HepG2 (cell line): Measurements from ENCODE around the gene SLC5A10. TPM values are rescaled to one million over a fixed set of nuclear protein-coding genes. Genes with fewer than 3 reads are reported as not detected.
A peak's percentile ranks its signal among the peaks of the same experiment; 100 is the strongest.

Source experiments
- ATAC-seq: fragments of 200-7000 bp; cut with Tn5 transposase; 3 replicates; pipeline ENCODE4 v1.9.1; 2020; ENCODE audit warnings: mild to moderate bottlenecking, moderate library complexity
- BruUV-seq: library from RNA; stranded (reverse); fragments of 400-500 nt; replicated peaks from 2 replicates; lab custom pipeline; 2021; lab: Mats Ljungman, UMichigan
- CTCF ChIA-PET: fragments of 300-600 bp; formaldehyde crosslinking; extraction: SDS; loops from one replicate; lab custom pipeline; 2021; ENCODE audit warnings: low total read pairs, inconsistent platforms, low intra/inter-chr PET ratio; lab: Yijun Ruan, JAX
- POLR2A ChIA-PET: fragments of 350-600 bp; sonication (Branson Sonifier 250); formaldehyde crosslinking; loops from one replicate; lab custom pipeline; 2020; ENCODE audit warnings: antibody characterized with exemption, inconsistent platforms; lab: Yijun Ruan, JAX
- DNase-seq: peaks from one replicate; pipeline ENCODE4 v3.0.0-alpha.2; 2015; ENCODE audit warnings: low spot score
- FAIRE-seq: peaks from 3 replicates; lab custom pipeline; 2011; peaks lifted over from hg19 to GRCh38; lab: Jason Lieb, UNC
- H2AFZ ChIP-seq: one replicate; pipeline ENCODE4 v1.6.1; 2011; ENCODE audit warnings: low read length, inconsistent platforms
- H3K27ac ChIP-seq: fragments of 300-600 bp; 3 replicates; pipeline ENCODE4 v1.8.0; 2011; ENCODE audit warnings: mixed run types, mild to moderate bottlenecking, mixed read lengths, low read length, inconsistent platforms; ENCODE audit not compliant: insufficient read depth; ENCODE audit errors: extremely low read length
- H3K27me3 ChIP-seq, 2 experiments: fragments of 200-600 bp in 1 of 2; 2 replicates in 1 of 2; 3 replicates in 1 of 2; pipeline versions ENCODE4 v1.6.0 to v1.8.0; 2011; ENCODE audit warnings: low read length in 2 of 2, mild to moderate bottlenecking in 2 of 2, moderate library complexity in 2 of 2, inconsistent platforms in 1 of 2; ENCODE audit not compliant: insufficient read depth in 2 of 2, control insufficient read depth in 1 of 2
- H3K36me3 ChIP-seq, 2 experiments: fragments of 200-600 bp in 1 of 2; replicated peaks in 1 of 2; 2 replicates in 1 of 2; 3 replicates in 1 of 2; pipeline versions ENCODE4 v1.5.1 to v1.8.0; 2011; ENCODE audit warnings: low read length in 2 of 2, inconsistent platforms in 1 of 2; ENCODE audit not compliant: insufficient read depth in 2 of 2, control insufficient read depth in 1 of 2
- H3K4me1 ChIP-seq: 2 replicates; pipeline ENCODE4 v1.5.1; 2012; ENCODE audit warnings: low read length, inconsistent platforms; ENCODE audit not compliant: insufficient read depth
- H3K4me2 ChIP-seq: 2 replicates; pipeline ENCODE4 v1.6.0; 2011; ENCODE audit warnings: low read depth, low read length, inconsistent platforms
- H3K4me3 ChIP-seq, 3 experiments: fragments of 200-600 bp in 1 of 3; sonication (generic), shearing (Covaris generic) in 1 of 3; replicated peaks in 1 of 3; 2 replicates each; pipeline ENCODE4 v1.5.1; 2011 to 2016; ENCODE audit warnings: low read length in 3 of 3, inconsistent platforms in 2 of 3, low read depth in 2 of 3, mild to moderate bottlenecking in 2 of 3, control low read depth in 1 of 3, mixed read lengths in 1 of 3; ENCODE audit not compliant: insufficient read depth in 1 of 3
- H3K79me2 ChIP-seq: one replicate; pipeline ENCODE4 v1.6.1; 2011; ENCODE audit warnings: low read length, inconsistent platforms; ENCODE audit not compliant: insufficient read depth
- H3K9ac ChIP-seq: 2 replicates; pipeline ENCODE4 v1.6.0; 2011; ENCODE audit warnings: mild to moderate bottlenecking, low read depth, low read length, inconsistent platforms; ENCODE audit not compliant: insufficient read depth
- H3K9me3 ChIP-seq: 2 replicates; pipeline ENCODE4 v1.5.1; 2012; ENCODE audit warnings: mild to moderate bottlenecking, low read length
- H4K20me1 ChIP-seq: 2 replicates; pipeline ENCODE4 v1.6.0; 2011; ENCODE audit warnings: inconsistent platforms, mild to moderate bottlenecking, low read length, moderate library complexity; ENCODE audit not compliant: insufficient read depth
- ATF6 ChIP-seq: sonication (generic); formaldehyde crosslinking; conservative IDR thresholded peaks from 2 replicates; pipeline ENCODE4 v1.4.0; 2020; ENCODE audit warnings: missing genetic modification reagents
- CHD4 ChIP-seq: fragments of 200-600 bp; sonication (generic); IDR thresholded peaks from 2 replicates; pipeline ENCODE4 v1.7.0; 2017; ENCODE audit warnings: mild to moderate bottlenecking, low read length, borderline replicate concordance
- DNMT1 ChIP-seq: sonication (generic); formaldehyde crosslinking; IDR thresholded peaks from 2 replicates; pipeline ENCODE4 v1.5.1; 2020; ENCODE audit warnings: mild to moderate bottlenecking, missing genetic modification reagents
- DR1 ChIP-seq: sonication (generic); formaldehyde crosslinking; IDR thresholded peaks from 2 replicates; pipeline ENCODE4 v1.8.0; 2021; ENCODE audit warnings: mild to moderate bottlenecking, missing genetic modification reagents, inconsistent platforms
- E2F2 ChIP-seq: sonication (generic); formaldehyde crosslinking; IDR thresholded peaks from 2 replicates; pipeline ENCODE4 v1.4.0; 2020; ENCODE audit warnings: missing genetic modification reagents, borderline replicate concordance
- FOXP1 ChIP-seq, 2 experiments: fragments of 450-650 bp in 1 of 2; IDR thresholded peaks; 2 replicates each; pipeline ENCODE4 v1.6.1; 2017 to 2018; ENCODE audit warnings: antibody characterized with exemption in 1 of 2
- KAT8 ChIP-seq: IDR thresholded peaks from 2 replicates; pipeline ENCODE4 v1.6.1; 2016; ENCODE audit warnings: missing genetic modification reagents, missing compliant biosample characterization
- MEIS1 ChIP-seq: sonication (generic); formaldehyde crosslinking; IDR thresholded peaks from 2 replicates; pipeline ENCODE4 v1.9.0; 2021; ENCODE audit warnings: mild to moderate bottlenecking, missing genetic modification reagents, moderate library complexity, borderline replicate concordance
- PHB2 ChIP-seq: fragments of 450-650 bp; IDR thresholded peaks from 2 replicates; pipeline ENCODE4 v1.6.1; 2018; ENCODE audit not compliant: partially characterized antibody
- POGZ ChIP-seq: sonication (generic); formaldehyde crosslinking; IDR thresholded peaks from 2 replicates; pipeline ENCODE4 v1.4.0; 2020; ENCODE audit warnings: mild to moderate bottlenecking, missing genetic modification reagents
- PPARG ChIP-seq: conservative IDR thresholded peaks from 2 replicates; pipeline ENCODE4 v1.6.1; 2016; ENCODE audit warnings: missing biosample characterization, missing genetic modification reagents
- SIN3B ChIP-seq: fragments of 150-350 bp; IDR thresholded peaks from 2 replicates; pipeline ENCODE4 v1.6.1; 2014; ENCODE audit warnings: low read length
- TBP ChIP-seq: sonication (generic); formaldehyde crosslinking; IDR thresholded peaks from 2 replicates; pipeline ENCODE4 v1.5.0; 2020; ENCODE audit warnings: missing genetic modification reagents
- ZFAT ChIP-seq: sonication (generic); formaldehyde crosslinking; conservative IDR thresholded peaks from 2 replicates; pipeline ENCODE4 v1.8.1; 2023; ENCODE audit warnings: missing genetic modification reagents, inconsistent platforms
- ZFP37 ChIP-seq: sonication (generic); formaldehyde crosslinking; IDR thresholded peaks from 2 replicates; pipeline ENCODE4 v1.4.0; 2020; ENCODE audit warnings: missing genetic modification reagents, borderline replicate concordance
- ZFP82 ChIP-seq: sonication (generic); formaldehyde crosslinking; IDR thresholded peaks from 2 replicates; pipeline ENCODE4 v1.5.1; 2020; ENCODE audit warnings: mild to moderate bottlenecking, missing genetic modification reagents, borderline replicate concordance
- ZNF263 ChIP-seq: sonication (generic); formaldehyde crosslinking; IDR thresholded peaks from 2 replicates; pipeline ENCODE4 v1.4.0; 2020; ENCODE audit warnings: missing genetic modification reagents
- ZNF513 ChIP-seq: sonication (generic); formaldehyde crosslinking; conservative IDR thresholded peaks from 2 replicates; pipeline ENCODE4 v1.5.0; 2020; ENCODE audit warnings: missing genetic modification reagents
- ZNF562 ChIP-seq: sonication (generic); formaldehyde crosslinking; IDR thresholded peaks from 2 replicates; pipeline ENCODE4 v1.8.0; 2022; ENCODE audit warnings: missing genetic modification reagents, borderline replicate concordance
- ZNF672 ChIP-seq: sonication (generic); formaldehyde crosslinking; IDR thresholded peaks from 2 replicates; pipeline ENCODE4 v1.8.1; 2022; ENCODE audit warnings: missing genetic modification reagents
- ZUFSP ChIP-seq: sonication (generic); formaldehyde crosslinking; IDR thresholded peaks from 2 replicates; pipeline ENCODE4 v1.9.0; 2021; ENCODE audit warnings: missing genetic modification reagents, mild to moderate bottlenecking, borderline replicate concordance
- WGBS: methylation state at CpG from one replicate; pipeline ENCODE4 v1.1.6; 2017; ENCODE audit warnings: low lambda C conversion rate; 5-methylcytosine and 5-hydroxymethylcytosine counted together
- in situ Hi-C: cut with HindIII; loops from 2 replicates; pipeline ENCODE4 v1.10.0; 2017; ENCODE audit warnings: low pct_unique_long_range_greater_than_20kb; ENCODE audit not compliant: extremely low pct_ligation_motif_present
- intact Hi-C: fragments of 100-400 bp; cut with micrococcal nuclease; formaldehyde crosslinking; loops from one replicate; pipeline ENCODE4 v1.10.0; 2022; ENCODE audit not compliant: unreplicated experiment
- polyA plus RNA-seq, 8 experiments: library from polyadenylated mRNA; depleted of rRNA in 3 of 8; stranded (reverse) in 7 of 8; unstranded in 1 of 8; fragments of >200 nt; fragmentation: Illumina TruSeq in 4 of 8; extraction: Trizol in 4 of 8; gene quantifications; 2 replicates each; pipeline versions ENCODE4 v1.2.1 to v1.2.3, GENCODE V29; 2011 to 2016; ENCODE audit warnings: low read depth in 4 of 8, missing spikeins in 1 of 8, mixed read lengths in 1 of 8; ENCODE audit not compliant: insufficient read depth in 1 of 8
- total RNA-seq, 5 experiments: library from RNA; depleted of rRNA; stranded (reverse); fragments of >200 nt; fragmentation: Illumina TruSeq; extraction: Trizol; gene quantifications; 2 replicates each; pipeline ENCODE4 v1.2.3, GENCODE V29; 2016; ENCODE audit warnings: low read depth in 1 of 5

Gene SLC5A10
- total and polyA plus RNA-seq, 2 of the 13 experiments (the other 11 are each of a cell fraction or from before 2014, with no cell fraction given), result 0.05 TPM; not detected in 1

- no peak overlapping the region for H3K9ac ChIP-seq
- 89% methylated on average over 1 of the region's 1 CpG for WGBS
- H4K20me1 ChIP-seq, result peaks cover 8% of the 10 kb centered on the region; the same call in 1 of the 2 replicates
- ChIA-PET CTCF (no interaction called here), POLR2A (no interaction called here)
- peaks cover 40% of the 10 kb centered on the region for H3K4me1 ChIP-seq
- DNase-seq (peak; percentile 74), FAIRE-seq (peak; percentile 81), ATAC-seq (peak; percentile 78)
- intact Hi-C loops (no loop called here), in situ Hi-C loops (no loop called here)
- BruUV-seq, result no TSS peak
- H3K27me3 ChIP-seq, result no peaks in the 10 kb centered on the region
- no peak overlapping the region for H3K4me3 ChIP-seq
- H3K9me3 ChIP-seq, result no peaks in the 10 kb centered on the region
- H3K27ac ChIP-seq, result no peak overlapping the region
- H3K4me2 ChIP-seq, result no peak overlapping the region; the same call in 1 of the 2 replicates
- H3K79me2 ChIP-seq, result peaks cover 7% of the 10 kb centered on the region
- no peak overlapping the region for H2AFZ ChIP-seq
- H3K36me3 ChIP-seq, result peaks cover 5 to 21% of the 10 kb centered on the region in 2 experiments
- TF ChIP-seq ZFAT, result no peak
- TF ChIP-seq DR1 (CRISPR knock-in tag), result no peak
- no peak for TF ChIP-seq ATF6
- TF ChIP-seq ZNF672 (CRISPR knock-in tag), result no peak
- TF ChIP-seq SIN3B, result no peak
- TF ChIP-seq ZUFSP, result no peak
- no peak for TF ChIP-seq CHD4
- TF ChIP-seq PPARG, result 0 out of 2 replicates have a peak, but pooled peaks have one; percentile 22
- TF ChIP-seq KAT8, result 0 out of 2 replicates have a peak, but pooled peaks have one; percentile 51
- TF ChIP-seq TBP (CRISPR knock-in tag), result no peak
- TF ChIP-seq MEIS1 (CRISPR knock-in tag), result no peak
- no peak for TF ChIP-seq ZFP37
- no peak for TF ChIP-seq POGZ
- no peak for TF ChIP-seq ZFP82 (CRISPR knock-in tag)
- TF ChIP-seq E2F2, result no peak
- no peak for TF ChIP-seq FOXP1 (IDR thresholded peaks at IDR 0.05)
- TF ChIP-seq FOXP1 (CRISPR knock-in tag; IDR thresholded peaks at IDR 0.05), result peak; percentile 94
- no peak for TF ChIP-seq PHB2
- no peak for TF ChIP-seq DNMT1
- TF ChIP-seq ZNF562, result no peak
- TF ChIP-seq ZNF263 (CRISPR knock-in tag), result no peak
- no peak for TF ChIP-seq ZNF513 (CRISPR knock-in tag)
These were observed 26.8 kb upstream of the SLC5A10 start for GRCh38 chr17:18925187-18925586.
